ENCODE results near the gene VGLL4.
"Not testable (repeated sequence)": the region's sequence is repeated elsewhere in the genome, so short reads cannot be mapped to it uniquely, and the experiment has no call there.

VGLL4 gene

GRCh38 chr3:11604139-11604892 is 39.4 kb downstream of the VGLL4 start:
- peak; percentile 28 for DNase-seq

GRCh38 chr3:11603628-11604027 is 40.1 kb downstream of the VGLL4 start:
- DNase-seq: peak; percentile 8

GRCh38 chr3:11602886-11603527 is 40.7 kb downstream of the VGLL4 start:
- no peak for DNase-seq

- no peak for DNase-seq
These were observed 41.4 kb downstream of the VGLL4 start for GRCh38 chr3:11602239-11602840.

- DNase-seq: peak; percentile 54
These were observed 42.1 kb downstream of the VGLL4 start for GRCh38 chr3:11601446-11602238.

- no peak for DNase-seq
These were observed 43.0 kb downstream of the VGLL4 start for GRCh38 chr3:11600501-11601282.

GRCh38 chr3:11596387-11596786 is 47.3 kb downstream of the VGLL4 start:
- no peak for DNase-seq

GRCh38 chr3:11595024-11595423 is 48.7 kb downstream of the VGLL4 start:
- not testable (repeated sequence) for DNase-seq

GRCh38 chr3:11593318-11594034 is 50.2 kb downstream of the VGLL4 start:
- DNase-seq: no peak

GRCh38 chr3:11592445-11593298 is 51.0 kb downstream of the VGLL4 start:
- DNase-seq: no peak

GRCh38 chr3:11591391-11592282 is 52.1 kb downstream of the VGLL4 start:
- no peak for DNase-seq

- DNase-seq: no peak
These were observed 52.7 kb downstream of the VGLL4 start for GRCh38 chr3:11591002-11591355.

GRCh38 chr3:11589706-11590105 is 54.0 kb downstream of the VGLL4 start:
- no peak for DNase-seq

GRCh38 chr3:11588755-11589154 is 55.0 kb downstream of the VGLL4 start:
- DNase-seq: no peak

GRCh38 chr3:11588338-11588737 is 55.4 kb downstream of the VGLL4 start:
- DNase-seq: no peak

- DNase-seq: peak; percentile 0
These were observed 55.9 kb downstream of the VGLL4 start for GRCh38 chr3:11587766-11588165.

- DNase-seq: no peak
These were observed 59.1 kb downstream of the VGLL4 start for GRCh38 chr3:11584570-11584969.

GRCh38 chr3:11583638-11584046 is 60.1 kb downstream of the VGLL4 start:
- no peak for DNase-seq

GRCh38 chr3:11583235-11583634 is 60.5 kb downstream of the VGLL4 start:
- DNase-seq: no peak
